ENCODE results near the gene CLK2.
"Not testable (repeated sequence)": the region's sequence is repeated elsewhere in the genome, so short reads cannot be mapped to it uniquely, and the experiment has no call there.

The CLK2 gene

GRCh38 chr1:155241069-155241679 lies 32.1 kb downstream of the CLK2 start:
- FAIRE-seq, result peak; percentile 46

DNA sequence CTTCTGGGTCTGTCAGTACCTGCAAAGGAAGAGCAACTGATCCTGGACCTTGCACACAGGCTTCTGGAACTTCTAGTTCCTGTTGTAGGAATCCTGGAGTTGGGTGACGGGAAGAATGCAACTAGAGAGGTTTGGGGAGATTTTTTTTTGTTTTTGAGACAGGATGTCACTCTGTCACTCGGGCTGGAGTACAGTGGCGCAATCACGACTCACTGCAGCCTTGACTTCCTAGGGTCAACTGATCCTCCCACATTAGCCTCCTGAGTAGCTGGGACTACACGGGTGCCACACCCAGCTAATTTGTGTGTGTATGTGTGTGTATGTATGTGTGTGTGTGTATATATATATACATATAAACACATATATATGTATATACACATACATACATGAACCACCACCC lies 36.9 kb downstream of the CLK2 start:
- FAIRE-seq, result no peak

GRCh38 chr1:155235375-155235774 lies 37.9 kb downstream of the CLK2 start:
- not testable (repeated sequence) for FAIRE-seq

DNA sequence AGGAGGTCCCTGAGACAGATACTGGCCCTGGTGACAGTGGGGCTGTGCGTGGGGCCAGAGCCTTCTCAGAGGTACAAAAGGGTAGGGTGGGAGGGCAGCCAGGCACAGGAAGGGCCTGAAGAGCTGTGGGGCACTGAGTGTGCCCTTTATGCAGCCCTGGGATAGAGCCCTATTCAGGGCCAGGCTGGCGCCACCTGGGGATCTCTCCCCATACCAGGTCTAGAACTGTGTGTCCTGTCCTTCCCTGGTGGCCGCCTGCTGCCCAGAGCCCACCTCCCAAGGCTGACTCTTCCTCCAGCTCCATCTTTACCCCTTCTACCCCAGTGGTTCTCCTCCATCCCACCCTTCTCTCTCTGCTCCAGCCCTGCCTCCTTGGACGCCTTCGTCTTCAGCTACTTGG lies 39.8 kb downstream of the CLK2 start:
- not testable (repeated sequence) for FAIRE-seq

DNA sequence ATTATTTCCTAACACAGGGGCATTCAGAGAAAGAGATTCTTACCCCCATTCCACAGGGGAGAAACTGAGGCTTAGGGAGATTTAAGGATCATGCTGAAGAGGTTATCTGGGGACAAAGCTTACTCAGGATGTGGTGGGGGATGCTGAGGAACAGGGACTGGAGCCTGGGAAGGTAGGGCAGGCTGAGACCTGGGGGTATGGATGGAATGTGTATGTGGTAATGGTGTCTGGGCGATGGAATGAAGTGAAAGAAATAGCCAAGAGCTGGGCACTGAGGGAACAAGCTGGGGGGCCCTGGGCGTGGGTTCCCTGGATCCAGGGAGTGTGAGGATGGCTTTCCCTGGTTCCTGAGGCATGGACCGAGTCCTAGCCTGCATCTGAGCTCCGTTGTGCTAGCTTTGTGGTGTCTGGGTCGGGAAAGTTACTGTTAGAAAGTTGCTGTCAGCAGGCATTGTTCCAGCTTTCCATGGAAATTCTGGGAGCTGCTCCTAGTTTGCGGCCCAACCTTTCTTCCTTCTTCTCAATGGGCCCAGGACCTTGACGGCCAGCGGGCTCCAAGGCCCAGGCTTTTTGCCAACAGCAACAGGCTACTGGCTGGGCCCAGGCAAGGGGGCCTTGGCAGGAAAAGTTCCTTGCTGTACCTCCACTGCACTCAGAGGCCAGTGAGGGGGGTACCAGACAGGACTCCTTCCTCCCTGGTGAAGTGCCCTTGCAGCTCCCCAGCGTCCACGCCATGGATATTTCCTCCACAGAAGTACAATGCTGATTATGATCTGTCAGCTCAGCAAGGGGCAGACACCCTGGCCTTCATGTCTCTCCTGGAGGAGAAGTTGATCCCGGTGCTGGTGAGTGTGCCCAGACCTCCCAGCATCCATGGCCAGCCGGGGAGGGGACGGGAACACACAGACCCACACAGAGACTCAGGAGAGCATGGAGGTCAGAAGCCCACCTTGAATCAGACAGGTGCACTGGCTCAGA lies 41.0 kb downstream of the CLK2 start:
- FAIRE-seq, result not testable (repeated sequence)

GRCh38 chr1:155231302-155231701 lies 42.0 kb downstream of the CLK2 start:
- not testable (repeated sequence) for FAIRE-seq

- no peak for FAIRE-seq
These were observed 45.2 kb downstream of the CLK2 start for GRCh38 chr1:155228096-155228427.

- FAIRE-seq, result peak; percentile 97
These were observed 45.8 kb downstream of the CLK2 start for GRCh38 chr1:155227261-155228095.

DNA sequence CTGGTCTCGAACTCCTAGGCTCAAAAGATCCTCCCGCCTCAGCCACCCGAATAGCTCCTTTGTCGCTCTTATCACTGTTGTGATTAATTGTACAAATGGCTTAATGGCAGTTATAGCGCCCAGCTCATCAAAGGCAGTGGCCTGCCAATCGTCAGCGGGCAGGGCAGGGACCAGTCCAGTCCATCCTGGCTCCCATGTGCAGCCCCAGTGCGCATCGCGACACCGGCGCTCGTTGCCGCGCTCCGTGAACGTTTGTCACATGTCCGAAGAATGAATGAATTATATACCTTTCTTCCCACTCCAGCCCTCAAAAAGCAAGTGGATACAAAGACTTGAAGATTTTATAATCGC lies 46.4 kb downstream of the CLK2 start:
- no peak for FAIRE-seq

GRCh38 chr1:155226188-155226909 lies 47.0 kb downstream of the CLK2 start:
- peak; percentile 46 for FAIRE-seq

DNA sequence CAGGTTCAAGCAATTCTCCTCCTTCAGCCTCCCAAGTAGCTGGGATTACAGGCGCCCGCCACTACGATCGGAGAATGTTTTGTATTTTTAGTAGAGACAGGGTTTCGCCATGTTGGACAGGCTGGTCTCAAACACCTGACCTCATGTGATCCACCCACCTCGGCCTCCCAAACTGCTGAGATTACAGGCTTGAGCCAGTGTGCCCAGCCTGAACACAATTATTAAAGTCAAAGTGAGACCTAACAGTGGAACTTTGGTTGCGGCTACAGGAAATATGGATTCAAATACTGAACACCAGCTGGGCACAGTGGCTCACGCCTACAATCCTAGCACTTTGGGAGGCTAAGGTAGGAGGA lies 47.9 kb downstream of the CLK2 start:
- not testable (repeated sequence) for FAIRE-seq

- FAIRE-seq, result no peak
These were observed 50.3 kb downstream of the CLK2 start for GRCh38 chr1:155223047-155223446.

DNA sequence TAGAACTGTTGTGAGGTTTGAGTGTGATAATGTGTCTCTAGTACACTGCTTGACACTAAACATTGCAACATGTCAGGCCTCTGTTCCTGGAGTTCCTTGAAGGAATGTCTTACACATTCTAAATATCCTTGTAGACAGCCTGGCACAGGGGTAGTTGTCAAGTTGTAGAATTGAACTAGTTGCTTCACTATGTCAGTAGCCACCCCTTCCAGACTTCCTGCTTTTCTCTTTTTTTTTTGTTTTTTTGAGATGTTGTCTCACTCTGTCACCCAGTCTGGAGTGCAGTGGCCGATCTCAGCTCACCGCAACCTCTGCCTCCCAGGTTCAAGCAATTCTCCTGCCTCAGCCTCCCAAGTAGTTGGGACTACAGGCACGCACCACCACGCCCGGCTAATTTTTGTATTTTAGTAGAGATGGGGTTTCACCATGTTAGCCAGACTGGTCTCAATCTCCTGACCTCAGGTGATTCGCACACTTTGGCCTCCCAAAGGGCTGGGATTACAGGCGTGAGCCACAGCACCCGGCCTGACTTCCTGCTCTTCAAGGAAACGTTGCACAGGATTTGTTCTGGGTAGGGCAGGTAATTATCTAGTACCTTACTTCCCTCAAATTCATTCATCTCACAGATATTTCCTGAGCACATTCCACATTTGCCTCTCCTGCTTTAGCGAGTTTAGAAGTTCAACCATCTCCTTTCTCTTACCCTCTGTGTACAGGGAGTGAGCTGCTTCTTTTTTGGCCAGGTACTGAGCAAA lies 52.9 kb downstream of the CLK2 start:
- FAIRE-seq, result not testable (repeated sequence)

DNA sequence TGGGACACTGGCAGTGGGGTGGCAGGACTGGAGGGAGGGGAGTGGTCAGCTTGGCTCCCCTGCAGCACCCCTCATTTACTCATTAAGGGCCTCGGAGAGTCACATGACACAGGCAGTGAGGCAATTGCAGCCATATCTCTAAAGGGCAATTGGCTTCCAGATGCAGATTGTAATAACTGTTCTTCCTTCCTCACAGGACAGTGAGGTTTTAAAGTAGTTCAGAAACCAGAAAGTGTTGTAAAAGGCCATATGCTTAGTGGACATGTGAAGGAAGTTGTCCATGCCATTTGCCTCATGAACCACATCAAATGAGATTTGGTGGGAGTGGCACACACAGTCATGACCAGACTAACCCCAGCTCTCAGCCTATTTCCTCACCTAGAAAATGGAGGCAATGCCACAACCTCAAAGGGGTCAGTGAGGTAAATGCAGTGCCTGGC lies 53.7 kb downstream of the CLK2 start:
- no peak for FAIRE-seq

DNA sequence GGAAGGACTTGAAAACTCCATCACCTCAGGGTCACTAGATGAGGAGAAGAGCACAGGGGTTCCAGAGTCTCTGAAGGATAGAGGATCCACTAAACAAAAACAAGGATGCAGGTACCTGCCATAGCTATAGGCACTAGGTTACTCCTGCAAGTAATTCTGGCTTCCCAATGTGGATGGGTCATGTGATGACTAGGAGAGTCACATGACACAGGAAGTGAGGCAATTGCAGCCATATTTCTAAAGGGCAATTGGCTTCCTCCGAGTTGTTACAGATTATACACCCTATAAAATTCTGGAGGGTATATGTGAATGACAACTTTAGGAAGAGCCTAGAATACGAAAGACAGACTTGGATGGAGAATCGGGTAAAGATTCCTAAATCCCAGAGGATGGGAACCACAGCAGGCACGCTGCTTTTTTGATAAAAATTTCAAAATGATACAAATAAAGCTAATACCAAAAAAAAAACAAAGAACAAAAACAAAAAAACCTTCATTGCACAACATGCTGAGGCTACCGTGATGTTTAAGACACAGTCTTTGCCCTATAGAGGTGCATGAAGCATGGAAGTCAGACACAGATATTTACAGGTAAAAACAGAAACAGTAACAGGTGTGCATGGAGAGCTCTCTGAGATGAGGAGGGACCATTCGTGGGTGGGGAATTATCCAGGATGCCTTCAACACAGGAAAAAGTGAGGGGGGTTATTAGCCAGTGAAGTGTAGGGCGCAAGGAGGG lies 54.3 kb downstream of the CLK2 start:
- FAIRE-seq, result peak; percentile 28

GRCh38 chr1:155214702-155215101 lies 58.6 kb downstream of the CLK2 start:
- FAIRE-seq, result not testable (repeated sequence)
